ENCODE results near the gene CERS1. TPM values are rescaled to one million over a fixed set of nuclear protein-coding genes. Genes with fewer than 3 reads are reported as not detected.

CERS1 gene
- total RNA-seq, 2 experiments from 2014 or later: not detected

DNA sequence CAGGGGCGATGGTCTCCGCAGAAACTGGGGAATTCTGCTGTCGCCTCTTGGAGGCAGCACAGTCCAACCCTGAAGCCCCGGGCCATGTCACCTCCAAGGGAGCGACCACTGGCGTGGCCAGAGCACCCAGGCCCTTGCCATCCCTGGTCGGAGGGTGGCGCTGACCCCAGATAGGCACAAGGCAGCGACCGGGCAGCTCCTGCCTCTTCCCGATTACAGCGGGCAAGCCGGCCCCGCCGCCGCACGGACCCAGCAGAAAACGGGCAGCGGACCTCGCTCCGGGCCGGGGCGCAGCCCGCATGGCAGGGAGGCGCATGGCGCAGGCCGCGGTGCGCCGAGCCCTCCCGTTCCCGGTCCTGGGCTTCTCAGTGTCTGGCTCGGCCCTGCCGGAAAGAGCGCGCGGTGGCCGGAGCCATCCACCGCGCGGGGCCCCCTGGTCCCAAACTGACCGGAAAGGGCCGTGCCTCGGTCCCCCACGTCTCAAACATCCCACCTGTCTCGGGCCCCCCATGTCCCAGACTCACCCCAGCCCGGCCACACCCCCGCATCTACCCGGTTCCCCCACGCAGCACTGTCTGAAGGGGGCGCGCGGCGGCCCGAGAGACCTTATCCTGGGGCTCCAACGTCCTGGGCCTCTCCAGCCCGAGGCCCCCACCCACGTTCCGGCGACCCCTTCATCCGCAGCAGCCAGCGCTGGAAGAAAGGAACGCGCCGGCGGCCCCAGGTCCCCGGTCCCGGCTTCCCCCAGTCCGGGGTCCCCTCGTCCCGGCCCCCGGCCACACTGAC lies 727 bp downstream of the CERS1 start:
- H3K36me3 ChIP-seq (ENCODE audit: insufficient read depth, low read length): peaks cover 14% of the 10 kb centered on the region

DNA sequence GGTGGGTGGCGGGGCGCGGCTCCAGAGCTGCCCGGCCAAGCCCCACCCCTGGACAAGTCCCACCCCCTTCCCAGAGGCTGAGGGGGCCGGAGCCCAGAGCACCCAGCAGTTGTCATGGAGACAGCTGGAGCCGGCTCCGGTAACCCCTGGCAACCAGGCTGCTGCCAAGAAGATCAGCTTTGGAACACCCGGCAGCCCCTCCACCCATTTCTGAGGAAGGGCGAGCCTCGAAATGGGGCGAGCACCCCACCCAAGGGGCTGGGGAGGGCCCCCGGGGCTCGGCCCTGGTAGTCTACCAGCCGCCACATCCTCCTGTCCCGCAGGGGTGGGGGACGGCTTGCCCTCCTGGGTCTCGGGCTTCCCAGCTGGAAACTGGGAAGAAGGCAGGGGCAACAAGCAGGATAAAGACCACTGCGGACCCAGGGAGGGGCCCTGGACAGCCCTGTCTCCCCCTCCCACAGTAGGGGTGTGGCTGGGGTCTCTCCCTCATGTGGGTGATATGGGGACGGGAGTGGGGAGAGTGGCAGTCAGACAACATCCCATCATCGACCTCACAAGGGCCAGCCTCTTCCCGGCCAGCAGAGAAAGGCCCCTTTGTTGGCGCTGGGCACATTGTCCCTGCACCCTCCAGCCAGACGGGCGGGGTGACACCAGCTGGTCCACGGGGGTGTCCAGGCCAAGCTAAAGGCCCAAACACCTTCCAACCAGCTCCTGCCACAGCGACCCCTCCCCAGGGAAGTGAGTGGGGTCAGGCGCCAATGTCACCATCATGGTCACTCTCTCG lies 1.5 kb downstream of the CERS1 start:
- Histone ChIP-seq H3K27me3 (ENCODE audit: control insufficient read depth in 1 of 2, insufficient read depth in 2 of 2, low read length in 2 of 2) (peaks cover 17 to 19% of the 10 kb centered on the region in 2 experiments), H3K4me3 (ENCODE audit: low read length) (no peak overlapping the region), H3K36me3 (ENCODE audit: insufficient read depth, low read length) (peaks cover 6% of the 10 kb centered on the region), H3K4me1 (ENCODE audit: insufficient read depth, low read length) (peaks cover 11% of the 10 kb centered on the region), H3K9me3 (ENCODE audit: control insufficient read depth in 1 of 2, insufficient read depth in 1 of 2, low read length in 2 of 2) (peaks cover 0 to 3% of the 10 kb centered on the region in 2 experiments), H3K27ac (ENCODE audit: low read depth in 1 of 2, low read length in 2 of 2) (no peak overlapping the region)
- Mint-ChIP-seq H3K27me3 (peaks cover 34% of the 10 kb centered on the region), H3K4me1 (ENCODE audit: low read depth) (peaks cover 13% of the 10 kb centered on the region), H3K4me3 (no peak overlapping the region), H3K27ac (no peak overlapping the region), H3K9me3 (no peaks in the 10 kb centered on the region), H3K36me3 (ENCODE audit: low read depth) (peaks cover 10% of the 10 kb centered on the region)
- ChIA-PET POLR2A (no interaction called here), CTCF (no interaction called here)
- TF ChIP-seq, protein P1, sequence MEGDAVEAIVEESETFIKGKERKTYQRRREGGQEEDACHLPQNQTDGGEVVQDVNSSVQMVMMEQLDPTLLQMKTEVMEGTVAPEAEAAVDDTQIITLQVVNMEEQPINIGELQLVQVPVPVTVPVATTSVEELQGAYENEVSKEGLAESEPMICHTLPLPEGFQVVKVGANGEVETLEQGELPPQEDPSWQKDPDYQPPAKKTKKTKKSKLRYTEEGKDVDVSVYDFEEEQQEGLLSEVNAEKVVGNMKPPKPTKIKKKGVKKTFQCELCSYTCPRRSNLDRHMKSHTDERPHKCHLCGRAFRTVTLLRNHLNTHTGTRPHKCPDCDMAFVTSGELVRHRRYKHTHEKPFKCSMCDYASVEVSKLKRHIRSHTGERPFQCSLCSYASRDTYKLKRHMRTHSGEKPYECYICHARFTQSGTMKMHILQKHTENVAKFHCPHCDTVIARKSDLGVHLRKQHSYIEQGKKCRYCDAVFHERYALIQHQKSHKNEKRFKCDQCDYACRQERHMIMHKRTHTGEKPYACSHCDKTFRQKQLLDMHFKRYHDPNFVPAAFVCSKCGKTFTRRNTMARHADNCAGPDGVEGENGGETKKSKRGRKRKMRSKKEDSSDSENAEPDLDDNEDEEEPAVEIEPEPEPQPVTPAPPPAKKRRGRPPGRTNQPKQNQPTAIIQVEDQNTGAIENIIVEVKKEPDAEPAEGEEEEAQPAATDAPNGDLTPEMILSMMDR (IDR thresholded peaks at IDR 0.05): no peak
- ATAC-seq (ENCODE audit: poor library complexity): no peak
- DNase-seq: peak in 1 of 14 experiments; percentile 18
- intact Hi-C loops (cut with DNase I, micrococcal nuclease): no loop called here

More for the DNA sequence above, 727 bp downstream of the CERS1 start:
- peaks cover 0 to 3% of the 10 kb centered on the region in 2 experiments for H3K9me3 ChIP-seq (ENCODE audit: control insufficient read depth in 1 of 2, insufficient read depth in 1 of 2, low read length in 2 of 2)
- ChIA-PET POLR2A (no interaction called here), CTCF (no interaction called here)
- ATAC-seq (ENCODE audit: poor library complexity) (no peak), DNase-seq (peak in 1 of 14 experiments; percentile 32)
- TF ChIP-seq, protein P1 (IDR thresholded peaks at IDR 0.05): no peak
- intact Hi-C loops (cut with DNase I, micrococcal nuclease): no loop called here
- H3K4me1 ChIP-seq (ENCODE audit: insufficient read depth, low read length): peaks cover 11% of the 10 kb centered on the region
- Mint-ChIP-seq H3K27me3 (peaks cover 27% of the 10 kb centered on the region), H3K4me3 (no peak overlapping the region), H3K27ac (no peak overlapping the region), H3K36me3 (ENCODE audit: low read depth) (peaks cover 16% of the 10 kb centered on the region), H3K9me3 (no peaks in the 10 kb centered on the region), H3K4me1 (ENCODE audit: low read depth) (peaks cover 13% of the 10 kb centered on the region)
- no peak overlapping the region for H3K27ac ChIP-seq (ENCODE audit: low read depth in 1 of 2, low read length in 2 of 2)
- peaks cover 17 to 19% of the 10 kb centered on the region in 2 experiments for H3K27me3 ChIP-seq (ENCODE audit: control insufficient read depth in 1 of 2, insufficient read depth in 2 of 2, low read length in 2 of 2)
- H3K4me3 ChIP-seq (ENCODE audit: low read length): no peak overlapping the region

GRCh38 chr19:18893587-18894253 lies 2.2 kb downstream of the CERS1 start:
- intact Hi-C loops (cut with DNase I, micrococcal nuclease): no loop called here
- H3K27ac ChIP-seq (ENCODE audit: low read depth in 1 of 2, low read length in 2 of 2): no peak overlapping the region
- H3K4me3 ChIP-seq (ENCODE audit: low read length): no peak overlapping the region
- Mint-ChIP-seq H3K4me1 (ENCODE audit: low read depth) (peaks cover 13% of the 10 kb centered on the region), H3K27me3 (peaks cover 35% of the 10 kb centered on the region), H3K4me3 (no peak overlapping the region), H3K9me3 (no peaks in the 10 kb centered on the region), H3K36me3 (ENCODE audit: low read depth) (peaks cover 4% of the 10 kb centered on the region), H3K27ac (no peak overlapping the region)
- peaks cover 11% of the 10 kb centered on the region for H3K4me1 ChIP-seq (ENCODE audit: insufficient read depth, low read length)
- H3K36me3 ChIP-seq (ENCODE audit: insufficient read depth, low read length): peaks cover 1% of the 10 kb centered on the region
- H3K9me3 ChIP-seq (ENCODE audit: control insufficient read depth in 1 of 2, insufficient read depth in 1 of 2, low read length in 2 of 2): peaks cover 0 to 3% of the 10 kb centered on the region in 2 experiments
- ATAC-seq (ENCODE audit: poor library complexity): no peak
- H3K27me3 ChIP-seq (ENCODE audit: control insufficient read depth in 1 of 2, insufficient read depth in 2 of 2, low read length in 2 of 2): peaks cover 17 to 19% of the 10 kb centered on the region in 2 experiments
- ChIA-PET POLR2A (no interaction called here), CTCF (no interaction called here)
- DNase-seq: no peak
- TF ChIP-seq, protein P1 (IDR thresholded peaks at IDR 0.05): no peak

Measured in CD4-positive, alpha-beta T cell (primary cell).